Kidney glomerular epithelial cell (primary cell): Measurements from ENCODE around the gene ST6GAL2.

Experiments used
- DNase-seq: peaks from one replicate; lab custom pipeline; 2025; lab: John Stamatoyannopoulos, UW

ST6GAL2 gene

DNA sequence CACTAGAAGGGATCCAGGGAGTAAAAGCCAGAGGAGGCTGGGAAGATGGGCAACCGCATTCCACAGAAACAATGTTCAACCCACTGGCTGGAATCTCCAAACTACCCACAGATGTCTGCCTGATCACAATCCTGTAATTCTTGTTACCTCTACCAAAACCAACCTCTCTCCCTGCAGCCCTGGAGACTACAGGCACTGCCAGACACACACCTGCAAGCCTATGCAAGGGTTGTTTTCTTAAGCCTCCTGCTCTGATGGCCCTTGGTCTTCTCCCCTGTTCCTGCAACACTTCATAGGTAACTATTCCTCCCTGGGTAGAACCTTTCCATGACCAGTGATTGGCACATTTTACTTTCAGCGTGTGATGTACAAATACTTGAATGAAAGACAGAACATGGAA lies 21.9 kb downstream of the ST6GAL2 start:
- no peak for DNase-seq

DNA sequence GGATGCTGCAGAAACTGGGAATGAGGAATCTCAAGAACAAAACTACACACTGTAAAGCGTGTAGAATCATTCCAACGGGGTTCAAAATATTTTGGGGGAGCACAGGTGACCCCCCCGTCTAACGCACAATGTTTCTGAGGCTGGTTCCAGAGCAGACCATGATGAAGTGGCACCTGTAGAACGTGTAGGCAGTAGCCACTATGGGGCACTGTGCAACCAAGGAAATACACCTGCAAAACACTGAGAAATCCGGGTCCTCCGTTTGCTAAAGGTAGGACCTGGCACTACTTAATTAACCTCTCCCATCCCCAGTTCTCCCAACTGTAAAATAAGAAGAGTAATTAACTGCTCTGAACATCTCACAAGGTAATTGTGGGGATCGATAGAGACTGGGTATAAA lies 22.6 kb downstream of the ST6GAL2 start:
- no peak for DNase-seq

DNA sequence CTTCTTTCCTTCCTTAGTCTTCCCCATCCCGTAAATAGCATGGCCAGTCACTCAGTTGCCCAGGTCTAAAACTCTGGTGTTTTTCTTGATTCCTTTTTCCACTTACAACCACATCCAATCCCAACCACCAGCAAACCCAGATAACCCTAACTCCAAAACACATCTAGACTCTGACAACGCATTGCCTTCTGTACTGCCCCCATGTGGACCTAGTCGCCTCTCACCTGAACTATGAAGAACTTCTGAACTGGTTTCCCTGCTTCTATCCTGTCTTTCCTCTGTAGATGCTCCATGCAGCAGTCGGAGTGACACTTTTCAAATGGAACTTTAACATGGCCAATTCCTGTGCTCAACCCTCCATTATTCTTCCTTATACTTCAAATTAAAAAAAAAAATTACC lies 26.5 kb downstream of the ST6GAL2 start:
- no peak for DNase-seq

DNA sequence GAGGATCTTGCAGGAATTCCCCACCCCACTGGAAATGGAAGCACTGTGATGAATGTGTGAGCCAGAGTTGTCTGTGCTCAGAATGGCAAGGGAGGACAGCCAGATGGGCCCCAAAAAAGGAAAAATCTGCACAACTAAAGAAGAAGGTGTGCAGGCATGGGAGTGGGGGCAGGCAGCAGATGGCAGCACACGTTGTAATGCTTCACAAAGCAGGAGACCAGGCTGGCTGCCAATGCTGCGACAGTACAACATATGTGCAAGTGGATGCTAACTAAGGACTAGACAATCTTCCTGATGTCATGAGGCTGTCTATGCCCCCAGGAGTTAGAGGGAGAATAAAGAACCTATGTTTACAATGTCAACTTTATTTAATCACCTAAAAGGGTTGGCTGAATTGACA lies 27.2 kb downstream of the ST6GAL2 start:
- no peak for DNase-seq

GRCh38 chr2:106857882-106858478 lies 28.0 kb downstream of the ST6GAL2 start:
- DNase-seq: no peak

GRCh38 chr2:106853631-106854030 lies 32.3 kb downstream of the ST6GAL2 start:
- no peak for DNase-seq

DNA sequence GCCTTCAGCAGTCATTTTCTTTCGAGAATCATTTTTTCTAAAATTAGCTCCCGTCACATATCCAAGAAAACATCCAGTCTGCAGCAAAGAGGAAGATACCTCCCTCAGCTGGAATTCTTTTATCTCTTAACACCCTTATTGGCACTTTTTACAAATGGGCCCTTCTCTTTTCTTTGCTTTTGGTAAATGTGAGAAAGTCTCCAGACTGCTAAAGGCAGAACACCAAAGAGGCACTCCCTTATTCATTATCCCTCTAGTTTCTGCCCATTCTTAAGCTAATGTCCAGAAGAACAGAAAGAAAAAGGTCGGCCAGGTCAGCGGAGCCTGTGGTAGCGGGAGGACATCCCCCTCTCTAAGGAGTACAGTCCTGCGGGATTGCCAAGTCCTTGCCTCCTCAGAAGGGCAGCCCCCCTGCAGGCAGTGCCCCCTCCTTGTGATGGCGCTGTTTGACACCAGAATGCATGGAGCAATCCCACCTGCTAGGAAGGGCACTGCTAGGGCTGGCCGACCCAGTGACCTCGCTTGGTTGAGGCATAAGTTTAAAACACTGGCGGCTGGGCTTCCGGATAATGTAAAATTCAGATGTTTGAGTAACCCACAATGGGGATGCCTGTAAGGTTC lies 34.0 kb downstream of the ST6GAL2 start:
- no peak for DNase-seq

DNA sequence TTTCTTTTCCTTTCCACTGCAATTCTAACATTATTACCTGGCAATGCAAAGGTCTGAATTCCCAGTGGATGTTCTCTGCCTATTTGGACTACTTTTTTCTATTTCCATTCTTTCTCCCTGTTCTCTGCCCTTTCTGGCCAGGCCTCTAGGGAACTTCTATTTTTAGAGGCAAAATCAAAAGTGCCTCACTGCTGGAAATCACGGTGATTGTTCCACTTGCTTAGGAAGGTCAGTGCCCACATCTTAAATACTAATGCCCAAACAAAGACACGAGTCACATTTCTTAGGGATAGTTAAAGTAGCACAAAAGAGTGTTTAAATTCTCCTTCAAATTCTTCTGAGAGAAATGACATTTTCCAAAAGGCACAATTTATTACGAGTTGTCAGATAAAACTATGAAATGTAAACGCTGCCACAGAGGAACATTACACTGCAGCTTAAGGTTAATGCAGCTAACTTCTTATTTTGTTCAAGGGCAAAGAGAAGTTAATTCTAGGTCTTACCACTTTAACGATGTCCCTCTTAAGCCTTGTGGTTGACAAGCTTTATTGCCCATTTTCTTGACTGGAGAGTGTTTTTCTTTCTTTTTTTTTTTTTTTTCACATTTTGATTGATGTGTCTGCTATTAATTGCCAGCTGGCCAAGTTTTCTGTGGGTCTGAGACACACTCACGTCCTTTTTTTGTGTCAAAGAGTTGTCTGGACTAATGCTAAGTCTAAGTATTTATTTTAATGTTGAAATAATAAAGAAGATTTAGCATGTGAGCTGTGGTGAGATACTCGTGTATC lies 34.7 kb downstream of the ST6GAL2 start:
- no peak for DNase-seq

GRCh38 chr2:106849253-106849652 lies 36.7 kb downstream of the ST6GAL2 start:
- DNase-seq: no peak

DNA sequence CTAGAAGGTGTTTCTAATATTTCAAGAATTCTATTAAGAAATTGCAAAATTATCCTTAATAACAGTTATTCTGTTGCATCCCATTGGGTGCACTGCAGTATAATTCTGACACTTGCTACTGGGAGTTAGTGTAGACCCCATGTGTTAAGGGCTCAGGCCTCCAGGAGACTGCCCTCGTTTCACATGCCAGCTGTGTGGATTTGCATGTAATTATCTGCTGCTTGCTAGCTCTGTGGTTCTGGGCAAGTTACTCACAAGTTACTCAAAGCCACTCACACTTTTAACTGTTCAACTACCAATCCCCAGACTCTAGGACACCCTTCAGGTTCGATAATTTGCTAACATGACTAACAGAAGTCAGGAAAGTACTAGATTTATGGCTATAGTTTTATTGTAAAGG lies 38.6 kb downstream of the ST6GAL2 start:
- DNase-seq: no peak

DNA sequence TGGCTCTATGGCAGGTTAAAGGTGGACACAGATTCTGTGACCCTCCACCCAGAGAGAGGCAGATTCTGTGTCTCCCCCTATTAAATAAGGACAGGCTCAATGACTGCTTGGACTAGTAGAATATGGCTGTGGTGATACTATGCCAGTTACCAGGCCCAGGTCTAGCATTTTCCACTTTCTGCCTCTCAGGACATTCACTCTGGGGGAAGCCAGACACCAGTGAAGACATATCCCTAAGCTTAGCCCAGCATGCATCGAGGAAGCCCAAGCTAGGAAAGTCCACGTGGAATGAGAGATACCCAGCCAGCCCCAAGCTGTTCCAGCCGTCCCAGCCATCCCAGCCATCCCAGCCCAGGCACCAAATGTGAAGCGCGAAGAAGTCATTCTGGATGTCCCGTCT lies 40.3 kb downstream of the ST6GAL2 start:
- no peak for DNase-seq

DNA sequence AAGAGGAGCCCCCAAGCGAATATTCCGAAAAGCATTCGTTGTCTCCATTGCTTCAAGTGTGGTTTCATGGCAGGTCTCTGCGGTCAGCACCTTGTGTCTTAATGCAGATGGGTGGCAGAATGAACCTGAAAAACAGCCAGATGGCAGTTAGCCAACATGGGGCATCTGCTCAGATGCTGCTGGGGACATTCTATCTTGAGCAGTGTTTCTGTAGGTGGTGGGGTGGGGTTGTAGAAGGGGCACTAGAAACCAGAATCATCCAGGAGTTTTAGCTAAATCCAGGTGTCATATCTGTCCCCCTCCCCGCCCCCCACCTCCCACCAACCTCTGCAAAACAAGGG lies 42.1 kb downstream of the ST6GAL2 start:
- no peak for DNase-seq

DNA sequence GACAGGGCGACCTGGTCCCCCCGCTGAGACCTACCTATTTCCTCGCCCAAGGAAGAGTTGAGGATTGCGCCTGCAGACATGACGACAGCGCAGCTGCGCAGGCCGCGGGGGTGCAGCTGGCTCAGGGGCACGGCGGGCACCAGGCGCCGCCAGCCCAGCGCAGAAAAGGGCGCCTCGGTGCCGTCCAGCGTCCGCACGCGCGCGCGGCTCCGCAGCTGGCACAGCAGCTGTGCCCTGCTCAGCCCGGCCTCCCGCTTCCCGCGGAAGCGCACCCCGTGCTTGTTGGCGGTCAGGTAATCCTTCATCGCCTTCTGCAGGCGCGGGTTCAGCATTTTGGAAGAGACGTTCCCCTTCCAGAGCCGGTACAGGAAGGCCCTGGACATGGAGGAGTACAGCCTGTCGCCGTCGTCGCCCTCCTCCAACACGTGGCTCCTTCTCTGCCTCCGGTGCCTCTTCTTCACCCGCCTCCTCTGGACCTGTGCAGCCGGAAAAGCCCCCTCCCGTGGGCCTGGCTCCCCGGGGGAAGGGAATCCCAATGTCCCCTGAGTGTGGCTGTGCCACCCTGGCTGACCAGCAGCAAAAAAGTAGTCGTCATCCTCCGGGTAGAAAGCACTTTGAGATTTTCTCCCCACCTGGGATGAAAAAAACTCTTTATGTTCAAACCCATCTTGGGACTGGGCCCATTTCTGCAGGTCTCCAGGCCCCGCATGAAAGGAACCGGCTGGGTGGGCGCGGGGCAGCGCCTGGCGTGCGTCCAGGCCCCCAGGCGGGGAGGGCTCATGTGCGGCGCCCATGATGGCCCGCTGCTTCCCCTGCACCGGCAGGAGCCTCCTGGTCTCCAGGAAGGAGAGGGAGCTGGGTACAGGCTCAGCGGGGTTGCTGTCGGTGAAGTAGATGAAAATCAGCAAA lies 42.7 kb downstream of the ST6GAL2 start:
- no peak for DNase-seq

GRCh38 chr2:106841886-106842645 lies 43.9 kb downstream of the ST6GAL2 start:
- no peak for DNase-seq

- no peak for DNase-seq
Observed at GRCh38 chr2:106840818-106841217, 45.1 kb downstream of the ST6GAL2 start.

DNA sequence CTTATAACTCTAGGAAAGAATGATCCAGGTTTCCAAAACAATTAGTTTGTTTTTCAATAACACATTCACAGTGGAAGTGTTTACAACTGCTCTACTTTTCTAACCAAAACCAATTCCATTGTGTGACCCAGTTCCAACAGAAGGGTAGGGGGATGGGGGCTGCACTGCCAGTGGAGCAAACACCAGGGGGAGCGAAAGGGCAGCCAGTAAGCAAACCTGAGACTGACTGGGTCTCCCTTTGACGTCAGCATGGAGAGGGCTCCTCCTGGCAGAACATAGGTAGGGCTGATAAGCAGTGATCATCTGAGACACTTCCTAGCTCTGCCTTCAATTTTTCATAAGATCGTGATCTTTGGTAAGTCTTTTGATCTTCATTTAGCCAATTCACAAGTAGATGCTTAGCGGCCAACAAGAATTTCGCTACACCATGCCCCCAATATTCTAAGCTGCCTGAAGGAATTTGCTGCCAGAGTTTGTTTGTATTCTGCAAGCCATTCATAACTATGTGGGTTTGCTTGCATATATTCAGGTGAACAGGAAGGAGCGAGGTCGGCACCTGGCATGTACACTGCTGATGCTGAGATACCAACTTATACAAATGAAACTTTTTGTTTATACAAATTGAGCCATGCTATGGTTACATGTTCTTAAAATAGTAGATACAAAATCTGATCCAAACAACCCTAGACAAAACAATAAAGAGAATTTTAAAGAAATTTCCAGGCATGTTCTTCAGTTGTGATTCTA lies 45.9 kb downstream of the ST6GAL2 start:
- no peak for DNase-seq

GRCh38 chr2:106833256-106833655 lies 52.7 kb downstream of the ST6GAL2 start:
- DNase-seq: no peak

- DNase-seq: no peak
Observed at GRCh38 chr2:106831816-106832569, 54.0 kb downstream of the ST6GAL2 start.

DNA sequence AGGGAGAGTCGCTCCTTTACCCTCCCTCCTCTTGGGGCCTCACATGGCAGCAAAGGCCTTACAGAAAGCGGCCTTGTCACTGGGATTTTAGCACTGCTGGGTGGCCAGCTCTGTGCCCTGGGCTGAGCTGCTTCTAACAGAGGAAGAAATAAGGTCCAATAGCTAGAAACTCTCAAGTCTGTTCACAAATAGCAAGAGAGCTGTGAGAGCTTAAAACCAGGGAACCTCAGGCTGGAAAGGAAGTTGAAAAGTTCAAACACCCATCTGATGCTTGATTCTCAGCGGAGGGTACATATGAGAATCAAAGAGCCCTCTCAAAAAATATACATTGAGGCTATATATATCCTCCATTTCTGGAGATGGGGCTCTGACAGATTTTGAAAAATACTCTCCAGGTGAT lies 54.7 kb downstream of the ST6GAL2 start:
- DNase-seq: no peak

- no peak for DNase-seq
Observed at GRCh38 chr2:106830191-106830590, 55.8 kb downstream of the ST6GAL2 start.
